ENCODE results near the gene TTC13.

TTC13 gene

DNA sequence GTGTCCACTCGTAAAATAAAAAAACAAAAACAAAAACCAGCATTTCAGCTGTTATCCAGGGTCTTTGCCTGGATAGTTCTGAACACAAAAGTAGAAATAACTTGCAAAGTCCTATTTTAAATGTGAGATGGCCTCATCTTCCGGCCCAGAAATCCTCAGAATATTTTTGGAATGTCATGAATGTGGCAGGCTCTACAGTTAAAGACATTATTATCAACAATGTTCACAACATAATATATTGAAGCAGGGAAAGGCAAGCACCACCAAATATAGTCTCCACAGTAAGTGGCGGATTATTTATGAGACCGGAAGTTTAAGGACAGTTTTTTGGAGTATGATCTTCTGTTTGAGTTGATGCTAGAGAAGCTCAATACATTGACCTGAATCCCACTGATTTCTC lies 109.2 kb downstream of the TTC13 start:
- TF ChIP-seq, protein P1, sequence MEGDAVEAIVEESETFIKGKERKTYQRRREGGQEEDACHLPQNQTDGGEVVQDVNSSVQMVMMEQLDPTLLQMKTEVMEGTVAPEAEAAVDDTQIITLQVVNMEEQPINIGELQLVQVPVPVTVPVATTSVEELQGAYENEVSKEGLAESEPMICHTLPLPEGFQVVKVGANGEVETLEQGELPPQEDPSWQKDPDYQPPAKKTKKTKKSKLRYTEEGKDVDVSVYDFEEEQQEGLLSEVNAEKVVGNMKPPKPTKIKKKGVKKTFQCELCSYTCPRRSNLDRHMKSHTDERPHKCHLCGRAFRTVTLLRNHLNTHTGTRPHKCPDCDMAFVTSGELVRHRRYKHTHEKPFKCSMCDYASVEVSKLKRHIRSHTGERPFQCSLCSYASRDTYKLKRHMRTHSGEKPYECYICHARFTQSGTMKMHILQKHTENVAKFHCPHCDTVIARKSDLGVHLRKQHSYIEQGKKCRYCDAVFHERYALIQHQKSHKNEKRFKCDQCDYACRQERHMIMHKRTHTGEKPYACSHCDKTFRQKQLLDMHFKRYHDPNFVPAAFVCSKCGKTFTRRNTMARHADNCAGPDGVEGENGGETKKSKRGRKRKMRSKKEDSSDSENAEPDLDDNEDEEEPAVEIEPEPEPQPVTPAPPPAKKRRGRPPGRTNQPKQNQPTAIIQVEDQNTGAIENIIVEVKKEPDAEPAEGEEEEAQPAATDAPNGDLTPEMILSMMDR (conservative IDR thresholded peaks at IDR 0.05; ENCODE audit: low read depth, low read length): no peak
- peak overlapping the region; percentile 49 for H3K4me3 ChIP-seq (ENCODE audit: low read length)
- DNase-seq (ENCODE audit: low read depth): no peak

DNA sequence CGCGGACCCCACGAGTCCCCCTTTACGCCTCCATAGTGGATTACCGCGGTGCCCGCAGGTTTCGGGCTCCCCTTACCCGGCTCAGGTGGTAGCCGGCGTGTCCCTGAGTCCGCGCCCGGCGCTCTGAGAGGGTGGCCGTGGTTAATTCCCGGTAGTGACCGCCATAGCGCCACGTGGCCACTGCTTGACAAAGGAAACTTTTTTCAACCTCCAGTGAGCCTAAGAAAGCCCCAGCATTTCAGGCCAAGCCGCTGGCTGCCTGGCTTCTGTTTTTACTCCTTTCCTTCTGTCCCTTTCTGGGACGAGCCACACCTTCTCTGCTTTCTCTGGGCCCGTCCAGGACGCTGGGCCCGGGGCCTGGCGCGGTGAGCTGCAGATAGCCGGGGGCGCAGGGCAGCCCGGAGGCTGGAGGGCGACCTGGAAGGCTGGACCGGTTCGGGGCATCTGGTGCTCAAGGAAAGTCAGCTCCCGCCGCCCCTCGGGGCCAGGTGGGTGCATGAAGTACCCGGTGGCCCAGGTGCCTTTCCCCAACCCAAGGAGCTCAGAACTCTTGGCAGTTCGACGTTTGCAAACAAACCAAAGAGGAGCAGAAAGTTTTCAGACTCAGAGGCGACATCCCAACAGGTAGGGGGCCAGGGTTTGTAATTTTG lies 109.8 kb downstream of the TTC13 start:
- DNase-seq (ENCODE audit: low read depth): no peak
- H3K4me3 ChIP-seq (ENCODE audit: low read length): peak overlapping the region; percentile 49
- TF ChIP-seq, protein P1 (conservative IDR thresholded peaks at IDR 0.05; ENCODE audit: low read depth, low read length): no peak

DNA sequence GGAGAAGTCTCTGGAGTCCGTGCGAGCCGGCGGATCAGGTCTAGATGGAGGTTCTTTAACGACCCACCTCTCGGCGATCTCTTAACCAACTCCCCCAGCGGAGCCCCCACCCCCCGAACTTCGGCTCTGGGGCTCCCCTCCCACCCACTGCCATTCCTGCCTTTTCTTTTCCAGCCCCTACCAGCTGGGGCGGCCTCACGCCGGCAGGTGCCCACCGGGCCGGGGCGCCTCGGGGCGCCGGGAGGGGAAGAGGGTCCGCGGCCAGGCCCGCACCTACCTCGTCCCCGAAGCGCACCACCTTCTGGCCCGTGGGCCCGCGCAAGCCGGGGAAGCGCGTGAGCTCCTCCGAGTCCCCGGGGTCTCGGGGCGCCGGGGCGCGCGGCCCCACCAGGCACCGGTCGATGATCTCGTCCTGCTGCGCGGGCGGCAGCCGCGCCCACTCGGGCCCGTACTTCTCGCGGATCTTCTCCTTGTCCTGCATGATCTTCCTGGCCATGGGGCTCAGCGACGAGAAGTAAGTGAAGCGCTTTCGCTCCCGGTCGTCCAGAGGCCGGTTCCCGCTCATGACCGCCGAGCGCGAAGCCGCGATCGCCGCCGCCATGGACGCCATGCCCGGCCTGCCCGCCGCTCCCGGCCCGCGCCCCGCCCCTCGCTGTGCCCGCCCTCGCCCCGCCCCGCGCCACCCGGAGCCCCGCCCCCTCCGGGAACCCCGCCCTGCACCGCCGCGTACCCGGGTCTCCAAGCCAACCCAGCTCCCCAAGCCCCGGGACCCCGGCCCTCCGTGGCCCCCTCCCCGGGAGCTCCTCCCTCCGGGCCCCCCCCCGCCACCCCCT lies 110.5 kb downstream of the TTC13 start, which contains the start of gene C1orf198:
TSS of gene C1orf198 (minus strand) at position 619 of the 833 bp plus-strand sequence. CDS start at position 610, 9 bp downstream.
- peak within 1 kb of the TSS; percentile 88 for H3K4me3 ChIP-seq (ENCODE audit: low read length)
- no peak for DNase-seq (ENCODE audit: low read depth)
- TF ChIP-seq, protein P1 (conservative IDR thresholded peaks at IDR 0.05; ENCODE audit: low read depth, low read length): no peak

DNA sequence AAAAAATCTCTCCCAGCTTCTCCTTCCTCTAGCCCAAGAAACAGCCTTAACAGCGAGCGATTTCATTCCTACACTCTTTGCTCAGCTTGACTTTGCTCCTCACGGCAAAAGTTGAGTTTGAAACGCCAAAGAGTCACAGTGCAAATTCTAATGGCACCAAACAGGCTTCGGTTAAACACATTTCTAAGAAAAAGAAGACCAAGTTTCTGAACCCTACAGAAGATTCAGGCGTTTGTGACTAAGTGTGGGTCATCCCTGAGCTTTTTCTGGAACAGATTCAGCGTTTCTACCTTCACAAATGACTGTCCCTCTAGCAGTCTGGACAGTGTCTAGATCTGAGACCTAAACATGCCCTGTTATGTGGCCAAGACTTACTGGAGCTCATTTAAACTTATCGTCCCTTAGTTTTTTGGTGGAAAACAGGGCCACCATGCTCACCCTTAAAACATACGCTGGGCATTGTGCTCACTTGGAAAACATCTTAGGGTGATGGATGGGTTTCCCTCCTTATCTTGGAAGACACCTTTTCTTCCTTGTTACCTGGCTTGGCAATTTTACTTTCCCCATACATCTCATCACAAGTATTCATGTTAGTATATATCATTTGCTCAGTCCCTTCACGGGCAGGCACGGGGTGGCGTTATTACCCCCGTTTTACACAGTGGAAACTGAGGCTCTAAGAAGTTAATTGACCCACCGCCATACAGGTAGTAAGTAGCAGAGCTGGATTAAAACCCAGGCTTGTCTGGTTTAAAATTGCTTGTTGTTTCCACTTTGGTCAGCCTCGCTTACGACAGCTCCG lies 111.4 kb downstream of the TTC13 start:
- DNase-seq (ENCODE audit: low read depth): no peak

DNA sequence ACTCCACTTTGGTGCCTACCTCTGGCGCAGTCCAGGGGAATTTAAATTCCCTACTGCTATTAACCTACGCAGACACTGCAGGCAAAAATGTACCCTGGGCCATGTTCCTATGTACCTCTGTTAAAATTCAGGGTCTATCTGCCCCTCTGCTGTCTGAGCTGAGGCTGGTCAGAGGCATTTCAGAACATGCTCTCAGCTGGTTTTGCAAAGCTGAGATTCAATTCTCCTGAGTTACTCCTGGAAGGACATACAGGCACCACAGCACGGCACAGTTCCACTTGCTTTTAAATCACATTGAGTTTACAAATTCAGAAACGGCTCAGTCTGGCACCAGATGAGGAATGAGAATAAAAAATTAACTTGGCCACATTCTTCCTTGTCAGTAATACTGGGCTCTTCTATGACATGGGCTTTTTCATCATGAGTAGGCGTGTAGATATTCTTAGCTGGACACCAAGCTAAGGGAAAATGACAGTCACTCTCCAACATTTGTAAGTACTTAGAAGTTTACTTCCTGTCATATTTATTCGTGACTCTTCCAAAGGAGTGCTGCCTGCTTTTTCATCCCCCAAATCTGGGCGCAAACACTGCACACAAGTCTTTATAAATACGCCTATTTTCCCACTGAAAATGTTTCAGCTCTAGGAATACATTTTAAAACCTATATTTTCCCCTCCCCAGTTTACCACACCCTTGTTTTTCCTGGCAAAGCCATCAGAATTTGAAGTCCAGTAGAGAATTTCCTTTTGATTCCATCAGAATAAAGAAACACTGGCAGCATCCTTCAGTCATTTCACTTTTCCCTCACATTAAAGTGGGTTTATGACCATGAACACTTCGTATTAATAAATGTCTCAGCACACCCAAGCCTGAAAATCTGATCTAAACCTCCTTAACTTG lies 112.2 kb downstream of the TTC13 start:
- TF ChIP-seq, protein P1 (conservative IDR thresholded peaks at IDR 0.05; ENCODE audit: low read depth, low read length): no peak
- peak overlapping the region; percentile 88 for H3K4me3 ChIP-seq (ENCODE audit: low read length)
- no peak for DNase-seq (ENCODE audit: low read depth)

More for the DNA sequence above, 111.4 kb downstream of the TTC13 start:
- H3K4me3 ChIP-seq (ENCODE audit: low read length): peak overlapping the region; percentile 88
- TF ChIP-seq, protein P1 (conservative IDR thresholded peaks at IDR 0.05; ENCODE audit: low read depth, low read length): no peak
